ENCODE data around the gene NKAIN4. TPM values are rescaled to one million over a fixed set of nuclear protein-coding genes. Genes with fewer than 3 reads are reported as not detected.

NKAIN4 gene
- total RNA-seq, 1 donor from 2014 or later: not detected

GRCh38 chr20:63272105-63273058 is 18.1 kb upstream of the NKAIN4 start, which contains the start of gene ARFGAP1:
Gene ARFGAP1, plus strand, starts transcription at chr20:63272813. Its CDS starts 2,768 bp downstream, at chr20:63275581.
- TF ChIP-seq CTCF (IDR thresholded peaks at IDR 0.05; ENCODE audit: borderline replicate concordance): no peak
- no peaks in the 10 kb centered on the region for H3K9me3 ChIP-seq (replicated peaks)
- intact Hi-C loops (cut with micrococcal nuclease): no loop called here
- peak within 1 kb of the TSS; percentile 98 for H3K4me3 ChIP-seq
- peak within 1 kb of the TSS; percentile 77 for H3K27ac ChIP-seq (replicated peaks)
- peaks cover 37% of the 10 kb centered on the region for H3K4me1 ChIP-seq
- H3K27me3 ChIP-seq (ENCODE audit: low read depth): peaks cover 14% of the 10 kb centered on the region
- H3K36me3 ChIP-seq: peaks cover 16% of the 10 kb centered on the region
- DNase-seq: peak; percentile 93

DNA sequence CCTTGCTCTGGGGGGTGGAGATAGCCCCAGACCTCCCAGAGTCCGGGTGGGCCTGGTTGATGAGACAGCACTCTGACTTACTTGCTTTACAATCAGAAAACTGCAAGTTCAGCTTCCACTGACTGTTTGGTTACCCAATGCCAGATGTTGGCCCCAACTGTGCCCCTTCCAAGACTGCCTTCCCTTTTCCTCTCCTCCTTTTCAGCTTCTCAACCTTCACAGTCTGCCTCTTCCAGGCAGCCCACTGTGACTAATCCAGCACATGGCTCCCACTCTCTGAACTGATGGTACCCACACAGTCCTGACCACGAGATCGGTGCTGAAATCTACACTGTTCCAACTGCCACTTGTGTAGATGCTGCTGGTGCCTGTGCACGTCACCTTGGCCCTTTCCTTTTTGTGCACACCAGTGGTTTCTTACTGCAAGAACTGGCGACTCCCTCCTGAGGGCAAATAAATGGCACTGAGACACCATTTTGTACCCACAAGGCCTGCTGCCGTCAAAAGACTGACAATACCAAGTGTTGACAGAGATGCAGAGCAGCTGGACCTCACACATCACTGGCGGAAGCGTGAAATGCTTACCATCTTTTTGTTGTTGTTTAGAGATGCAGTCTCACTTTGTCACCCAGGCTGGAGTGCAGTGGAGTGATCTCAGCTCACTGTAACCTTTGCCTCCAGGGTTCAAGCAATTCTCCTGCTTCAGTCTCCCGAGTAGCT is 16.5 kb upstream of the NKAIN4 start:
- no peak for TF ChIP-seq CTCF (IDR thresholded peaks at IDR 0.05; ENCODE audit: borderline replicate concordance)

DNA sequence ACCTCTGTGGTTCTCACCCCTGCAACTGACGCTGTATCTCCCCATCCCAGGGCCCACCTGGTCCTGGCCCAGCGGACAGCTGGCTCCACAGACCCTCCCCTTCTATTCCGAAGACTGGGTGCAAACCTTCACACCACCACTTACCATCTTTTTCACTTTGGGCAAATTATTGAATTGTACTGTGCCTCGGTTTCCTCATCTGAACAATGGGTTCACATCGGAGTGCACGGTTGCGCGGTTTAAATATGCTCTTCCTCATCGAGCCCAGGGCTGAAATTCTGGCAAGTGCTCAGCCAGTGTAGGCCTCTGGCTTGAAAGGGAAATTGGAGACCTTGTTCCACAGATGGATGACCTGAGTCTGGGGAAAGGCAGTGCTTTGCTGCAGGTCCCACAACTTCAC is 15.5 kb upstream of the NKAIN4 start:
- Histone ChIP-seq H3K9me3 (replicated peaks) (no peaks in the 10 kb centered on the region), H3K4me3 (no peak overlapping the region), H3K27me3 (ENCODE audit: low read depth) (peaks cover 39% of the 10 kb centered on the region), H3K27ac (replicated peaks) (no peak overlapping the region), H3K36me3 (no peaks in the 10 kb centered on the region), H3K4me1 (peaks cover 32% of the 10 kb centered on the region)
- DNase-seq: no peak
- intact Hi-C loops (cut with micrococcal nuclease): no loop called here
- TF ChIP-seq CTCF (IDR thresholded peaks at IDR 0.05; ENCODE audit: borderline replicate concordance): no peak

More for the DNA sequence above, 16.5 kb upstream of the NKAIN4 start:
- Histone ChIP-seq H3K27me3 (ENCODE audit: low read depth) (peaks cover 29% of the 10 kb centered on the region), H3K27ac (replicated peaks) (no peak overlapping the region), H3K4me1 (peaks cover 37% of the 10 kb centered on the region), H3K36me3 (peaks cover under 1% of the 10 kb centered on the region), H3K4me3 (no peak overlapping the region), H3K9me3 (replicated peaks) (no peaks in the 10 kb centered on the region)
- intact Hi-C loops (cut with micrococcal nuclease): no loop called here
- DNase-seq: no peak

DNA sequence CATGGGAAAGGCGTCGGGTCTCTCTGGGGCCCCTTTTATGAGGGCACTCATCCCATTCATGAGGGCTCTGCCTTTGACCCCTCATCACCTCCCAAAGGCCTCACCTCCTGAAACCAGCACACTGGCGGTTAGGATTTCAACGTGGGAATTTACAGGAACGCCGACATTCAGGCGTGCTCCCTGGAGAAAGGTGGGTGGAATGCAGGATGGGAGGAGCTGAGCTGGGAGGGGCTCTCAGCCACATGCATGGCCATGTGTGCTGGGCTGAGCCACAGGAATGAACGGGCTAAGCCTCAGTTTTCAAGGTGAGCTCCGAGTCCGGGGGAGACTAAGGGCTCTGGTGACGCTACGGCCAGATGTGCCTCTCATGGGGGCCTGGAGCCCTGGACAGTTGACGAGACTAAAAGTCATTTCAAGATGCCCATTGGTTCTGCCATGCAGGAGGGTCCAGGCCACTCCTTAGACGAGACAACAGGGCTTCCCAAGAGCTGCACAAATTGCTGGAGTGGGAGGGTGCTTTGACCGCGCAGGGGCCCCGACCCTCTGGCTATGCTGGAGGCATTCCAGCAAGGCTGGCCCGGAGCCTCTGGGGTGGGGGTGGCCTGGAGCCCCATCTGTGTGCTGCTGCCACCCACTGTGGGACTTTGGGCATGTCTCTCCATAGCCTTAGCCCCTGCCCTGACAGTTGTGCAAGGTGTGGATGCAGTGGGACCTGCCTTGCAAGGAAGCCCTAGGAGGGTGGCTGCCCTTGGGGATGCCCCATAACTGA is 14.6 kb upstream of the NKAIN4 start:
- no peaks in the 10 kb centered on the region for H3K36me3 ChIP-seq
- H3K4me1 ChIP-seq: peaks cover 23% of the 10 kb centered on the region
- no peak overlapping the region for H3K4me3 ChIP-seq
- H3K9me3 ChIP-seq (replicated peaks): no peaks in the 10 kb centered on the region
- no peak for DNase-seq
- intact Hi-C loops (cut with micrococcal nuclease): no loop called here
- no peak overlapping the region for H3K27ac ChIP-seq (replicated peaks)
- no peak for TF ChIP-seq CTCF (IDR thresholded peaks at IDR 0.05; ENCODE audit: borderline replicate concordance)
- H3K27me3 ChIP-seq (ENCODE audit: low read depth): peaks cover 48% of the 10 kb centered on the region

DNA sequence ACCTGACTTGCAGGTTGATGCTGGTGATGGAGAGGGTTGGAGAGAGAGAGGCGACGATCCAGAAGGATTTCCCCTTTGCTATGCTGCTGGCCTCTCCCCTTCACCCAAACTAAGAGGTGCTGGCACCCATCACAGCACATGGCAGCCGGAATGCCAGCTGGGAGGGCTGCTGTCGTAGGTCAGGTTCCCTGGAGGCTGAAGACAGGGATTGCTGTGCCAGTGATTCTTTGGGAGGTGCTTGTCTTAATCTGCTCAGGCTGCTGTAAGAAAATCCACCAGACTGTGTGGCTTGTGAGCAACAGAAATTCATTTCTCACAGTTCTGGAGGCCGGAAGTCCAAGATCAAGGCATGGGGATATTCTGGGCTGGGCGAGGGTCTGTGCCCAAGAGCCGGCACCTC is 14.0 kb upstream of the NKAIN4 start:
- intact Hi-C loops (cut with micrococcal nuclease): no loop called here
- TF ChIP-seq CTCF (IDR thresholded peaks at IDR 0.05; ENCODE audit: borderline replicate concordance): no peak
- no peak for DNase-seq

More for the DNA sequence above, 14.0 kb upstream of the NKAIN4 start:
- no peak overlapping the region for H3K4me3 ChIP-seq
- no peaks in the 10 kb centered on the region for H3K36me3 ChIP-seq
- peaks cover 54% of the 10 kb centered on the region for H3K27me3 ChIP-seq (ENCODE audit: low read depth)
- H3K27ac ChIP-seq (replicated peaks): no peak overlapping the region
- no peaks in the 10 kb centered on the region for H3K9me3 ChIP-seq (replicated peaks)
- H3K4me1 ChIP-seq: peaks cover 17% of the 10 kb centered on the region
